GM12878 (cell line): ENCODE results near the gene TRIM28. TPM values are rescaled to one million over a fixed set of nuclear protein-coding genes. Genes with fewer than 3 reads are reported as not detected.
A peak's percentile ranks its signal among the peaks of the same experiment; 100 is the strongest.

Experiments used
- ATAC-seq: fragments of 200-7000 bp; cut with Tn5 transposase; 3 replicates; pipeline ENCODE4 v1.9.1; 2020; ENCODE audit warnings: mild to moderate bottlenecking, moderate library complexity
- BruUV-seq: library from RNA; stranded (reverse); fragments of 400-500 nt; replicated peaks from 2 replicates; lab custom pipeline; 2021; lab: Mats Ljungman, UMichigan
- CTCF ChIA-PET: fragments of 300-600 bp; sonication (Branson Sonifier 250); formaldehyde crosslinking; extraction: SDS; loops from one replicate; lab custom pipeline; 2021; ENCODE audit warnings: inconsistent platforms; lab: Yijun Ruan, JAX
- POLR2A ChIA-PET: fragments of 350-600 bp; formaldehyde crosslinking; extraction: SDS; loops from one replicate; lab custom pipeline; 2021; ENCODE audit warnings: inconsistent platforms; lab: Charles Lee
- RAD21 ChIA-PET: fragments of 300-600 bp; sonication (Branson Sonifier 250); formaldehyde crosslinking; loops from one replicate; lab custom pipeline; 2023; ENCODE audit warnings: antibody characterized with exemption; ENCODE audit not compliant: unreplicated experiment; lab: Charles Lee
- SMC1A ChIA-PET: fragments of 300-600 bp; sonication (Branson Sonifier 250); formaldehyde crosslinking; loops from one replicate; lab custom pipeline; 2023; ENCODE audit not compliant: unreplicated experiment, uncharacterized antibody; lab: Charles Lee
- DNase-seq: peaks from one replicate; pipeline ENCODE4 v3.0.0-alpha.2; 2011; ENCODE audit warnings: low read depth, low spot score
- FAIRE-seq: peaks from 3 replicates; lab custom pipeline; 2011; peaks lifted over from hg19 to GRCh38; lab: Jason Lieb, UNC
- H2AFZ ChIP-seq: 2 replicates; pipeline ENCODE4 v1.6.0; 2011; ENCODE audit warnings: low read depth, low read length, control low read depth; ENCODE audit not compliant: control insufficient read depth
- H3K27ac ChIP-seq: 2 replicates; pipeline ENCODE4 v1.5.1; 2011; ENCODE audit warnings: control low read depth; ENCODE audit not compliant: control insufficient read depth, insufficient read depth
- H3K27me3 ChIP-seq, 2 experiments: replicated peaks in 1 of 2; 2 replicates each; pipeline versions ENCODE4 v1.6.0 to v1.6.1; 2011; ENCODE audit warnings: low read length in 1 of 2; ENCODE audit not compliant: control insufficient read depth in 2 of 2, insufficient read depth in 2 of 2
- H3K36me3 ChIP-seq, 2 experiments: 2 replicates each; pipeline ENCODE4 v1.5.1; 2011; ENCODE audit warnings: low read length in 1 of 2; ENCODE audit not compliant: control insufficient read depth in 2 of 2, insufficient read depth in 2 of 2
- H3K4me1 ChIP-seq: 2 replicates; pipeline ENCODE4 v1.6.1; 2011; ENCODE audit warnings: mild to moderate bottlenecking, low read length, moderate library complexity, mixed read lengths; ENCODE audit not compliant: control insufficient read depth, insufficient read depth
- H3K4me2 ChIP-seq: 2 replicates; pipeline ENCODE4 v1.6.0; 2011; ENCODE audit warnings: control low read depth; ENCODE audit not compliant: control insufficient read depth, insufficient read depth
- H3K4me3 ChIP-seq: fragments of 200-600 bp; sonication (generic); 2 replicates; pipeline ENCODE4 v1.5.1; 2016
- H3K79me2 ChIP-seq: 2 replicates; pipeline ENCODE4 v1.6.0; 2011; ENCODE audit warnings: low read length; ENCODE audit not compliant: control insufficient read depth, insufficient read depth
- H3K9ac ChIP-seq: 2 replicates; pipeline ENCODE4 v1.8.0; 2011; ENCODE audit warnings: low read length, control low read depth, mixed read lengths; ENCODE audit not compliant: control insufficient read depth, insufficient read depth
- H3K9me3 ChIP-seq: replicated peaks from 3 replicates; pipeline ENCODE4 v1.5.1; 2011; ENCODE audit warnings: mild to moderate bottlenecking, low read length; ENCODE audit not compliant: control insufficient read depth, insufficient read depth
- H4K20me1 ChIP-seq: 2 replicates; pipeline ENCODE4 v1.6.0; 2011; ENCODE audit not compliant: control insufficient read depth, insufficient read depth
- NR2F1 ChIP-seq: fragments of 450-650 bp; conservative IDR thresholded peaks from 2 replicates; pipeline ENCODE4 v1.6.1; 2017; ENCODE audit warnings: mild to moderate bottlenecking
- WGBS: methylation state at CpG from one replicate; pipeline ENCODE4 v1.1.6; 2016; ENCODE audit warnings: low lambda C conversion rate; ENCODE audit not compliant: insufficient replicate concordance, insufficient coverage; ENCODE audit errors: missing lambda C conversion rate; 5-methylcytosine and 5-hydroxymethylcytosine counted together
- in situ Hi-C: fragments of 300-500 bp; cut with MboI; formaldehyde crosslinking; loops from 9 replicates; pipeline ENCODE4 v1.14.3; 2018; ENCODE audit warnings: mixed read lengths
- intact Hi-C: fragments of 100-400 bp; cut with micrococcal nuclease; formaldehyde crosslinking; loops from one replicate; pipeline ENCODE4 v1.14.2; 2022; ENCODE audit not compliant: unreplicated experiment
- microRNA-seq: library from miRNA; unstranded; fragments of <30 nt; microRNA quantifications from one replicate; pipeline ENCODE4, GENCODE V29; 2018
- polyA plus RNA-seq, 11 experiments: library from polyadenylated mRNA; depleted of rRNA in 4 of 11; unstranded in 6 of 11; stranded (reverse) in 5 of 11; fragments of >200 nt; fragmentation: Nextera tagmentation in 4 of 11; fragmentation: Illumina TruSeq in 1 of 11; extraction: Ambion mirVana in 4 of 11; extraction: Trizol in 1 of 11; gene quantifications; 1 replicate in 1 of 11; 2 replicates in 10 of 11; pipeline versions ENCODE4 v1.2.1 to v1.2.3, GENCODE V29; 2011 to 2016; ENCODE audit warnings: inconsistent platforms in 2 of 11, missing spikeins in 2 of 11, low read depth in 1 of 11
- small RNA-seq: library from RNA; depleted of rRNA; stranded (forward); fragments of <200 nt; gene quantifications from one replicate; pipeline ENCODE3, GENCODE V24; 2014
- total RNA-seq, 4 experiments: library from RNA; depleted of rRNA in 3 of 4; stranded (reverse); fragments of >200 nt in 3 of 4; fragmentation: Illumina TruSeq in 1 of 4; extraction: Trizol in 1 of 4; gene quantifications; 2 replicates each; pipeline versions ENCODE4 v1.2.1 to v1.2.3, GENCODE V29; 2013 to 2021
- TF ChIP-seq, protein P1 (sequence below): fragments of 450-650 bp; IDR thresholded peaks from 2 replicates; pipeline ENCODE4 v1.6.1; 2016; ENCODE audit warnings: mild to moderate bottlenecking

Gene TRIM28
- total and polyA plus RNA-seq, 10 of the 15 experiments (the other 5 are each of a cell fraction or from before 2014, with no cell fraction given) = 5.0 to 650 (median 296) TPM

DNA sequence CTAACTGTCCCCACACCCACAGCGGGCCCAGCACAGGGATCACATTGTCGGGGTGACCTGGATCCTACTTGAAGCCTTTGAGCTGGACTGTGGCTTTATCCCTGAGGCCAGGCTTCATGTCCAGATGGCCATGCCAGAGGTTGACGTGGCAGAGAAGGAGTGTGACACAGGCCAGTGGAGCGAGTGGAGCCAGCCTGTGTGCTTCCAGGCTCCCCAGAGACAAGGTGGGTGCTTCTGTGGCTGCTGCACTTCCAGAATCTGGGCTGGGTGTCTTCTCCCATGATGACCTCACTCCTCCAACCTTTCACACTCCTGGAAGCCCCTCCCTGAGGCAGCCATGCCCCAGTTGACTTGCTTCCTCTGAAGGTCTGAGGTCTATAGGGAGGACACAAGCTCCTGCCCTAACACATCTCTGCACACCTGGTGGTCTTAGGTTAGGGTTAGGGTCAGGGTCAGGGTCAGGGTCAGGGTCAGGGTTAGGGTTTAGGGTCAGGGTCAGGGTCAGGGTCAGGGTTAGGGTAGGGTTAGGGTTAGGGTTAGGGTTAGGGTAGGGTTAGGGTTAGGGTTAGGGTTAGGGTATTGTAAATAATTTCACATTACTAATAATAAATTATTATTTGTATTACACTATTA lies 42.4 kb downstream of the TRIM28 start:
- ATAC-seq (no peak), FAIRE-seq (no peak), DNase-seq (no peak)
- ChIA-PET POLR2A (no interaction called here), CTCF (interaction anchor here (1.2 kb wide), 1 partner anchor 11 kb away, joined by 3 read pairs; no protein-coding TSS in a partner anchor), RAD21 (interaction anchor here (0.8 kb wide), 1 partner anchor 66 kb away, joined by 3 read pairs; the partner anchor contains the start of gene ZBTB45), SMC1A (no interaction called here)
- H3K27me3 ChIP-seq = no peaks in the 10 kb centered on the region
- peaks cover 0 to 4% of the 10 kb centered on the region in 2 experiments; a peak in 3 of 4 replicates for H3K36me3 ChIP-seq
- H3K9me3 ChIP-seq = no peaks in the 10 kb centered on the region
- no peak overlapping the region for H2AFZ ChIP-seq
- no peak overlapping the region for H3K4me3 ChIP-seq
- H3K4me2 ChIP-seq = no peak overlapping the region
- intact Hi-C loops (no loop called here), in situ Hi-C loops (no loop called here)
- H3K27ac ChIP-seq = no peak overlapping the region
- no TSS peak for BruUV-seq
- TF ChIP-seq, protein P1, sequence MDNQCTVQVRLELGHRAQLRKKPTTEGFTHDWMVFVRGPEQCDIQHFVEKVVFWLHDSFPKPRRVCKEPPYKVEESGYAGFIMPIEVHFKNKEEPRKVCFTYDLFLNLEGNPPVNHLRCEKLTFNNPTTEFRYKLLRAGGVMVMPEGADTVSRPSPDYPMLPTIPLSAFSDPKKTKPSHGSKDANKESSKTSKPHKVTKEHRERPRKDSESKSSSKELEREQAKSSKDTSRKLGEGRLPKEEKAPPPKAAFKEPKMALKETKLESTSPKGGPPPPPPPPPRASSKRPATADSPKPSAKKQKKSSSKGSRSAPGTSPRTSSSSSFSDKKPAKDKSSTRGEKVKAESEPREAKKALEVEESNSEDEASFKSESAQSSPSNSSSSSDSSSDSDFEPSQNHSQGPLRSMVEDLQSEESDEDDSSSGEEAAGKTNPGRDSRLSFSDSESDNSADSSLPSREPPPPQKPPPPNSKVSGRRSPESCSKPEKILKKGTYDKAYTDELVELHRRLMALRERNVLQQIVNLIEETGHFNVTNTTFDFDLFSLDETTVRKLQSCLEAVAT = no peak
- peak; percentile 60; the same call in 1 of the 2 replicates for TF ChIP-seq NR2F1
- H3K79me2 ChIP-seq = no peaks in the 10 kb centered on the region
- WGBS = 98% methylated on average over 4 of the region's 4 CpGs
- H3K4me1 ChIP-seq = peaks cover 4% of the 10 kb centered on the region; the same call in 1 of the 2 replicates
- H3K9ac ChIP-seq = no peak overlapping the region
- no peaks in the 10 kb centered on the region for H4K20me1 ChIP-seq

Small RNA genes within 50 kb of the gene (microRNA-seq; reads per million reads assigned to microRNA genes)
- 1.1 reads per million for gene MIR6807

Small RNA genes within 50 kb of the gene (small RNA-seq; reads per million reads assigned to genes)
- gene MIR6807 (0.70 reads per million, percentile 19 among the genes with 10 or more reads in this experiment), gene RN7SL525P (not detected)

Other genes starting within 250 kb of the TRIM28 start
Only the 7 nearest of the 17 such genes appear.
- 10.6 and 13.9 TPM in 2 replicates for gene ZNF324, start 77.0 kb upstream of the TRIM28 start, total RNA-seq (2014; rRNA removed)
- gene ZNF324, start 77.0 kb upstream of the TRIM28 start, total RNA-seq (2014; rRNA removed; fragmentation: Illumina TruSeq; extraction: Trizol) = 5.0 and 5.9 TPM in 2 replicates
- gene ZNF324, start 77.0 kb upstream of the TRIM28 start, total RNA-seq (2021) = 12.1 and 12.9 TPM in 2 replicates
- 2.8 and 5.7 TPM in 2 replicates for gene ZNF324, start 77.0 kb upstream of the TRIM28 start, polyA plus RNA-seq (2011; rRNA removed)
- gene ZNF324, start 77.0 kb upstream of the TRIM28 start, polyA plus RNA-seq (2014; fragmentation: Illumina TruSeq; extraction: Trizol) = 3.1 and 3.5 TPM in 2 replicates
- gene ZNF324, start 77.0 kb upstream of the TRIM28 start, polyA plus RNA-seq (2014; fragmentation: Nextera tagmentation; extraction: Ambion mirVana) = 1 to 10 TPM in 1 of 2 experiments, under 1 TPM in 1; 0.71 to 2.1 TPM
- gene ZNF324, start 77.0 kb upstream of the TRIM28 start, polyA plus RNA-seq (2014; rRNA removed) = 8.1 and 9.5 TPM in 2 replicates
- 1 to 10 TPM; 8.5 to 9.0 TPM for gene ZNF324, start 77.0 kb upstream of the TRIM28 start, polyA plus RNA-seq (2016; fragmentation: Nextera tagmentation; extraction: Ambion mirVana)
- 6.5 and 6.9 TPM in 2 replicates for gene ZNF446, start 67.7 kb upstream of the TRIM28 start, total RNA-seq (2014; rRNA removed)
- 2.3 and 2.5 TPM in 2 replicates for gene ZNF446, start 67.7 kb upstream of the TRIM28 start, total RNA-seq (2014; rRNA removed; fragmentation: Illumina TruSeq; extraction: Trizol)
- 5.6 and 6.0 TPM in 2 replicates for gene ZNF446, start 67.7 kb upstream of the TRIM28 start, total RNA-seq (2021)
- 1.1 and 3.5 TPM in 2 replicates for gene ZNF446, start 67.7 kb upstream of the TRIM28 start, polyA plus RNA-seq (2011; rRNA removed)
- 0.63 and 1.6 TPM in 2 replicates for gene ZNF446, start 67.7 kb upstream of the TRIM28 start, polyA plus RNA-seq (2014; fragmentation: Illumina TruSeq; extraction: Trizol)
- under 1 TPM; 0.14 to 0.49 TPM for gene ZNF446, start 67.7 kb upstream of the TRIM28 start, polyA plus RNA-seq (2014; fragmentation: Nextera tagmentation; extraction: Ambion mirVana)
- 5.3 and 5.8 TPM in 2 replicates for gene ZNF446, start 67.7 kb upstream of the TRIM28 start, polyA plus RNA-seq (2014; rRNA removed)
- 1 to 10 TPM; 4.7 to 5.7 TPM for gene ZNF446, start 67.7 kb upstream of the TRIM28 start, polyA plus RNA-seq (2016; fragmentation: Nextera tagmentation; extraction: Ambion mirVana)
- gene SLC27A5, start 32.1 kb upstream of the TRIM28 start, total RNA-seq (2014; rRNA removed) = 48.4 and 57.2 TPM in 2 replicates
- 25.7 and 26.8 TPM in 2 replicates for gene SLC27A5, start 32.1 kb upstream of the TRIM28 start, total RNA-seq (2014; rRNA removed; fragmentation: Illumina TruSeq; extraction: Trizol)
- gene SLC27A5, start 32.1 kb upstream of the TRIM28 start, total RNA-seq (2021) = 31.2 and 31.5 TPM in 2 replicates
- 13.7 and 32.0 TPM in 2 replicates for gene SLC27A5, start 32.1 kb upstream of the TRIM28 start, polyA plus RNA-seq (2011; rRNA removed)
- gene SLC27A5, start 32.1 kb upstream of the TRIM28 start, polyA plus RNA-seq (2014; fragmentation: Illumina TruSeq; extraction: Trizol) = 5.7 and 21.2 TPM in 2 replicates
- gene SLC27A5, start 32.1 kb upstream of the TRIM28 start, polyA plus RNA-seq (2014; fragmentation: Nextera tagmentation; extraction: Ambion mirVana) = 100 to 1,000 TPM; 113 to 127 TPM
- 55.7 and 62.9 TPM in 2 replicates for gene SLC27A5, start 32.1 kb upstream of the TRIM28 start, polyA plus RNA-seq (2014; rRNA removed)
- gene SLC27A5, start 32.1 kb upstream of the TRIM28 start, polyA plus RNA-seq (2016; fragmentation: Nextera tagmentation; extraction: Ambion mirVana) = 10 to 100 TPM; 25.8 to 28.6 TPM
- 4.5 and 6.1 TPM in 2 replicates for gene ZBTB45, start 24.3 kb upstream of the TRIM28 start, total RNA-seq (2014; rRNA removed)
- 1.2 and 1.7 TPM in 2 replicates for gene ZBTB45, start 24.3 kb upstream of the TRIM28 start, total RNA-seq (2014; rRNA removed; fragmentation: Illumina TruSeq; extraction: Trizol)
- 12.7 and 17.2 TPM in 2 replicates for gene ZBTB45, start 24.3 kb upstream of the TRIM28 start, total RNA-seq (2021)
- 0.72 and 2.4 TPM in 2 replicates for gene ZBTB45, start 24.3 kb upstream of the TRIM28 start, polyA plus RNA-seq (2011; rRNA removed)
- gene ZBTB45, start 24.3 kb upstream of the TRIM28 start, polyA plus RNA-seq (2014; fragmentation: Illumina TruSeq; extraction: Trizol) = 0.13 and 1.2 TPM in 2 replicates
- gene ZBTB45, start 24.3 kb upstream of the TRIM28 start, polyA plus RNA-seq (2014; fragmentation: Nextera tagmentation; extraction: Ambion mirVana) = under 1 TPM; 0.29 to 0.33 TPM
- 7.7 and 8.0 TPM in 2 replicates for gene ZBTB45, start 24.3 kb upstream of the TRIM28 start, polyA plus RNA-seq (2014; rRNA removed)
- gene ZBTB45, start 24.3 kb upstream of the TRIM28 start, polyA plus RNA-seq (2016; fragmentation: Nextera tagmentation; extraction: Ambion mirVana) = 10 to 100 TPM; 13.9 to 14.3 TPM
- gene CHMP2A, start 11.0 kb downstream of the TRIM28 start, total RNA-seq (2014; rRNA removed) = 89.3 and 92.8 TPM in 2 replicates
- 89.3 and 95.0 TPM in 2 replicates for gene CHMP2A, start 11.0 kb downstream of the TRIM28 start, total RNA-seq (2014; rRNA removed; fragmentation: Illumina TruSeq; extraction: Trizol)
- gene CHMP2A, start 11.0 kb downstream of the TRIM28 start, total RNA-seq (2021) = 98.5 and 105 TPM in 2 replicates
- 92.3 and 102 TPM in 2 replicates for gene CHMP2A, start 11.0 kb downstream of the TRIM28 start, polyA plus RNA-seq (2011; rRNA removed)
- gene CHMP2A, start 11.0 kb downstream of the TRIM28 start, polyA plus RNA-seq (2014; fragmentation: Illumina TruSeq; extraction: Trizol) = 85.9 and 117 TPM in 2 replicates
- 100 to 1,000 TPM in 1 of 2 experiments, 10 to 100 TPM in 1; 69.5 to 117 TPM for gene CHMP2A, start 11.0 kb downstream of the TRIM28 start, polyA plus RNA-seq (2014; fragmentation: Nextera tagmentation; extraction: Ambion mirVana)
- gene CHMP2A, start 11.0 kb downstream of the TRIM28 start, polyA plus RNA-seq (2014; rRNA removed) = 168 and 172 TPM in 2 replicates
- gene CHMP2A, start 11.0 kb downstream of the TRIM28 start, polyA plus RNA-seq (2016; fragmentation: Nextera tagmentation; extraction: Ambion mirVana) = 100 to 1,000 TPM; 136 to 147 TPM
- gene UBE2M, start 14.5 kb downstream of the TRIM28 start, total RNA-seq (2014; rRNA removed) = 68.6 and 95.2 TPM in 2 replicates
- 61.7 and 66.8 TPM in 2 replicates for gene UBE2M, start 14.5 kb downstream of the TRIM28 start, total RNA-seq (2014; rRNA removed; fragmentation: Illumina TruSeq; extraction: Trizol)
- 100 and 105 TPM in 2 replicates for gene UBE2M, start 14.5 kb downstream of the TRIM28 start, total RNA-seq (2021)
- 55.6 and 92.7 TPM in 2 replicates for gene UBE2M, start 14.5 kb downstream of the TRIM28 start, polyA plus RNA-seq (2011; rRNA removed)
- gene UBE2M, start 14.5 kb downstream of the TRIM28 start, polyA plus RNA-seq (2014; fragmentation: Illumina TruSeq; extraction: Trizol) = 105 and 127 TPM in 2 replicates
- gene UBE2M, start 14.5 kb downstream of the TRIM28 start, polyA plus RNA-seq (2014; fragmentation: Nextera tagmentation; extraction: Ambion mirVana) = 1 to 10 TPM; 1.4 to 1.7 TPM
- gene UBE2M, start 14.5 kb downstream of the TRIM28 start, polyA plus RNA-seq (2014; rRNA removed) = 81.0 and 87.0 TPM in 2 replicates
- gene UBE2M, start 14.5 kb downstream of the TRIM28 start, polyA plus RNA-seq (2016; fragmentation: Nextera tagmentation; extraction: Ambion mirVana) = 10 to 100 TPM in 1 of 2 experiments, 1 to 10 TPM in 1; 9.6 to 11.3 TPM
- 6.9 and 7.7 TPM in 2 replicates for gene MZF1, start 29.3 kb downstream of the TRIM28 start, total RNA-seq (2014; rRNA removed)
- gene MZF1, start 29.3 kb downstream of the TRIM28 start, total RNA-seq (2014; rRNA removed; fragmentation: Illumina TruSeq; extraction: Trizol) = 3.3 and 3.6 TPM in 2 replicates
- gene MZF1, start 29.3 kb downstream of the TRIM28 start, total RNA-seq (2021) = 9.1 and 12.4 TPM in 2 replicates
- gene MZF1, start 29.3 kb downstream of the TRIM28 start, polyA plus RNA-seq (2011; rRNA removed) = 7.4 and 9.3 TPM in 2 replicates
- 6.0 and 6.8 TPM in 2 replicates for gene MZF1, start 29.3 kb downstream of the TRIM28 start, polyA plus RNA-seq (2014; fragmentation: Illumina TruSeq; extraction: Trizol)
- under 1 TPM; 0.38 to 0.64 TPM for gene MZF1, start 29.3 kb downstream of the TRIM28 start, polyA plus RNA-seq (2014; fragmentation: Nextera tagmentation; extraction: Ambion mirVana)
- 14.7 and 16.6 TPM in 2 replicates for gene MZF1, start 29.3 kb downstream of the TRIM28 start, polyA plus RNA-seq (2014; rRNA removed)
- 1 to 10 TPM; 6.8 to 7.6 TPM for gene MZF1, start 29.3 kb downstream of the TRIM28 start, polyA plus RNA-seq (2016; fragmentation: Nextera tagmentation; extraction: Ambion mirVana)